Thymus (tissue), 11 donors: Measurements from ENCODE around the gene KIF5A. TPM values are rescaled to one million over a fixed set of nuclear protein-coding genes. Genes with fewer than 3 reads are reported as not detected.
"Not testable (repeated sequence)": the region's sequence is repeated elsewhere in the genome, so short reads cannot be mapped to it uniquely, and the experiment has no call there.

Experiments
- DNase-seq, 9 donors: peaks; one replicate each; pipeline ENCODE4 v3.0.0-alpha.2; 2013; ENCODE audit warnings: low spot score in 9 of 9, low read depth in 6 of 9, missing footprints in 1 of 9
- H3K27ac ChIP-seq, 2 donors: one replicate each; pipeline ENCODE4 v1.5.1; 2013; ENCODE audit warnings: control low read depth in 1 of 2, low read depth in 1 of 2, low read length in 1 of 2, mild to moderate bottlenecking in 1 of 2, moderate library complexity in 1 of 2
- H3K27me3 ChIP-seq, 2 donors: one replicate each; pipeline ENCODE4 v1.5.1; 2013; ENCODE audit warnings: low read length in 1 of 2; ENCODE audit not compliant: control insufficient read depth in 2 of 2, insufficient read depth in 1 of 2
- H3K36me3 ChIP-seq, 2 donors: one replicate each; pipeline ENCODE4 v1.5.1; 2013; ENCODE audit warnings: low read length in 1 of 2, mild to moderate bottlenecking in 1 of 2, moderate library complexity in 1 of 2; ENCODE audit not compliant: control insufficient read depth in 2 of 2, insufficient read depth in 2 of 2
- H3K4me1 ChIP-seq, 2 donors: one replicate each; pipeline ENCODE4 v1.5.1; 2013; ENCODE audit warnings: low read length in 2 of 2; ENCODE audit not compliant: control insufficient read depth in 2 of 2, insufficient read depth in 2 of 2
- H3K4me3 ChIP-seq, 2 donors: one replicate each; pipeline ENCODE4 v1.5.1; 2013; ENCODE audit warnings: low read length in 2 of 2, control low read depth in 1 of 2, mild to moderate bottlenecking in 1 of 2
- H3K9me3 ChIP-seq, 2 donors: one replicate each; pipeline ENCODE4 v1.5.1; 2013; ENCODE audit warnings: low read length in 1 of 2, mild to moderate bottlenecking in 1 of 2; ENCODE audit not compliant: control insufficient read depth in 2 of 2, insufficient read depth in 1 of 2
- WGBS: extraction: QIAGEN DNeasy Blood & Tissue Kit; methylation state at CpG from one replicate; pipeline ENCODE4 v1.1.7; 2013; 5-methylcytosine and 5-hydroxymethylcytosine counted together
- polyA plus RNA-seq: library from polyadenylated mRNA; stranded (reverse); fragments of 200-250 nt; gene quantifications from one replicate; pipeline ENCODE4 v1.2.3, GENCODE V29; 2013
- total RNA-seq: library from RNA; stranded (reverse); fragments of 120-200 nt; gene quantifications from one replicate; pipeline ENCODE4 v1.2.4, GENCODE V29; 2013
- donor health status: healthy.

The KIF5A gene
- total and polyA plus RNA-seq, 2 donors: 0.05 to 0.27 TPM

DNA sequence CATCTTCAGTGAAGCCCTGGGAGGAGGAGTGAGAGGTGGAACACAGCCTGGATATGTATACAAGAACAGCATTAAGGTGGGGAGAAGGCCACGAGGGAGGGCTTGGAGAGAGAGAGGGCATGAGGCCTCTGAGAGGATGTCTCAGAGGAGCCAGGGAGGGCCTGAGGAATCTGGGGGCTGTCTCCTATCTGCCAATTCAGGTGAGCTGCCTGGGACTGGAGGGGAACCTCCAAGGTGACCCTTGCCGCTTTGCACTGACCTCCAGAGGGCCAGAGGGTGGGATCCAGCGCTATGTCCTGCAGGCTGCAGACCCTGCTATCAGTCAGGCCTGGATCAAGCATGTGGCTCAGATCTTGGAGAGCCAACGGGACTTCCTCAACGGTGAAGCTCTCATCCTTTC lies 65.8 kb downstream of the KIF5A start:
- Histone ChIP-seq H3K36me3 (no peaks in the 10 kb centered on the region), H3K4me1 (peaks cover 8 to 27% of the 10 kb centered on the region in 2 donors), H3K4me3 (no peak overlapping the region), H3K9me3 (peaks cover 0 to 4% of the 10 kb centered on the region in 2 donors), H3K27ac (no peak overlapping the region), H3K27me3 (peaks cover 52 to 99% of the 10 kb centered on the region in 2 donors)
- 92% methylated on average over 5 of the region's 5 CpGs for WGBS
- DNase-seq: no peak

DNA sequence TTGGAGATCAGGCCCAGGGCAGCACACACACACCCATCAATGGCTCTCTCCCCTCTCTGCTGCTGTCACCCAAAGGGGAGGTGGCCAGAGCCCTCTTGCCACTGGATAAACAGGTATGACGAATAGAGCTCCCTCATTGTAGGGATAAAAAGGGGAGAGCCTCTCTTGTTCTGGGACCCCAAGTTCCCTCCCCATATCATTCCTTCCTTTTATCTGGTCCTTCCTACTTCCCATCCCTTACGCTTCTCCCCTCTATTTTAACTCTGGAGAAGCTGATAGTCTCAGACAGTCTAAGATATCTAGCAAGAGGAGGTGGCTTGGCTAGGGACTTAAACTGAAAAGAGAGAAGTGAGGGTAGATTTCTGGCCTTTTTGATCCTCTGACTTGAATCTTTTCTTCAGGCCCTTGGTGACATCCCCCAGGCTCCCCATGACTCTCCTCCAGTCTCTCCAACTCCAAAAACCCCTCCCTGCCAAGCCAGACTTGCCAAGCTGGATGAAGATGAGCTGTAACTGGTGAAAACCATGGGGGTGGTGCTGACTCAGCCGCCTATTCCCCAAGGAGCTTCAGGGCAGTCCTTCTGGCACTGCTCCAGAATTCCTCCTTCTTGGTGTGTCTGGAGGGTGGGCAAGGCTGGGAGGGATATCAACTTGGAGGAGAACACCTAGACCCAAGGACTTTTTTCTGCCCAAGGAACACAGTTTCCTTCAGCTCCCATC lies 66.7 kb downstream of the KIF5A start:
- Histone ChIP-seq H3K27ac (no peak overlapping the region), H3K9me3 (peaks cover 0 to 10% of the 10 kb centered on the region in 2 donors), H3K36me3 (no peaks in the 10 kb centered on the region), H3K4me1 (peaks cover under 1 to 29% of the 10 kb centered on the region in 2 donors), H3K4me3 (no peak overlapping the region), H3K27me3 (peaks cover 53 to 99% of the 10 kb centered on the region in 2 donors)
- no peak for DNase-seq
- 91% methylated on average over 3 of the region's 3 CpGs for WGBS

DNA sequence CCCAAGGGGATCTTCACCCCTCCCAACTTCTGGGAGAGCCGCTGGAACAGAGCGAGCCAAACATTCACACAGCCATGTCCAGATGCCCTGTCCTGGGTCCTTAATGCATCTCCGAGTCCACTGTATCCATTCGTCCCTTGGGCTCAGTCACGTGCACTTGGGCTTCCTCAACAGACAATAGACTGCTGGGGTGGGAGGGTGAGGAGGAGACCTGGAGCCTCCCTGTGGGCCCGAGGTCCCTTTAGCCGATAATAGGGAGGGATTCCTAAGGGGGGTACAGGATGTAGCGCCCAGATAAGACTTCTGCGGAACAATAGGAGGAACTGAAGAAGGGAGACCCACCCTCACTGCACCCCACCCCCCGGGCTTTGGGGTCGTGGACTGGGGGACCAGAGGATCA lies 68.1 kb downstream of the KIF5A start:
- peaks cover 0 to 33% of the 10 kb centered on the region in 2 donors for H3K4me1 ChIP-seq
- WGBS: 54% methylated on average over 11 of the region's 11 CpGs
- no peak overlapping the region for H3K27ac ChIP-seq
- H3K36me3 ChIP-seq: no peaks in the 10 kb centered on the region
- H3K27me3 ChIP-seq: peaks cover 56 to 99% of the 10 kb centered on the region in 2 donors
- H3K4me3 ChIP-seq: no peak overlapping the region
- peaks cover 0 to 10% of the 10 kb centered on the region in 2 donors for H3K9me3 ChIP-seq
- DNase-seq: no peak

DNA sequence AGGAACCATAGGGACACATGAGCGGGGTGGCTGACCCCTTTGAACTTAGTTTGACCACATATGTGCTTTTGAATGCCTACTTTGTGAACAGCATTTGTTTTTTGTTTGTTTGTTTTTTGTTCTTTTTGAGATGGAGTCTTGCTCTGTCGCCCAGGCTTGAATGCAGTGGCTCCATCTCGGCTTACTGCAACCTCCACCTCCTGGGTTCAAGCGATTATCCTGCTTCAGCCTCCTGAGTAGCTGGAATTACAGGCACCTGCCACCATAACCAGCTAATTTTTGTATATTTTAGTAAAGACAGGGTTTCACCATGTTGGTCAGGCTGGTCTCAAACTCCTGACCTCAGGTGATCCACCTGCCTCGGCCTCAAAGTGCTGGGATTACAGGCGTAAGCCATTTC lies 68.6 kb downstream of the KIF5A start:
- H3K27ac ChIP-seq, H3K36me3 ChIP-seq, H3K4me3 ChIP-seq, H3K9me3 ChIP-seq, DNase-seq: not testable (repeated sequence)
- Histone ChIP-seq H3K4me1 (peaks cover 0 to 33% of the 10 kb centered on the region in 2 donors), H3K27me3 (peaks cover 60 to 99% of the 10 kb centered on the region in 2 donors)
- WGBS: 97% methylated on average over 6 of the region's 6 CpGs

DNA sequence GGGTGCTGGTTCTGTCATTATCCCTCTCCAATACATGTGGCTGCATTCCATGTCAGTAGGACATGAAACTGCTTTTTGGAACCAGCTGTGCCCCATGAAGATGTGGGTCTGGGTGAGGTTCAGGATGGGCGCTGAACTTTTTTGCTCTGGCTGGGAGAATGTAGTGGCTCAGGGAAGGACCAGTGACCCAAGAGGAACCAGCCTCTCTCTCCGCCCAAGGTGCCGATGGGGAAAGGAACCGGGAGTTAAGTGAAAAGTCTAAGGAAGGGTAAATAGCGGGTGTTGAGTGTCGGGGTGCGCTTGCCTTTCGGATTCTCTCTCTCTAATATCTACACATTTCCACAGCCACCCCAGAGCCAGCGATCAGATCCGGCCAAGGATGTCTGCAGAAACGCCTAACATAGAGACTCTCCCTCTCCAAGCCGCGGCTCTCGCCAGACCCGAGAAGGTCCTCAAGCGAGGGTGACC lies 69.2 kb downstream of the KIF5A start:
- Histone ChIP-seq H3K27ac (no peak overlapping the region), H3K4me1 (peaks cover 0 to 29% of the 10 kb centered on the region in 2 donors), H3K27me3 (peaks cover 62 to 99% of the 10 kb centered on the region in 2 donors), H3K4me3 (no peak overlapping the region), H3K9me3 (peaks cover 0 to 10% of the 10 kb centered on the region in 2 donors), H3K36me3 (no peaks in the 10 kb centered on the region)
- WGBS: 52% methylated on average over 16 of the region's 16 CpGs
- no peak for DNase-seq

DNA sequence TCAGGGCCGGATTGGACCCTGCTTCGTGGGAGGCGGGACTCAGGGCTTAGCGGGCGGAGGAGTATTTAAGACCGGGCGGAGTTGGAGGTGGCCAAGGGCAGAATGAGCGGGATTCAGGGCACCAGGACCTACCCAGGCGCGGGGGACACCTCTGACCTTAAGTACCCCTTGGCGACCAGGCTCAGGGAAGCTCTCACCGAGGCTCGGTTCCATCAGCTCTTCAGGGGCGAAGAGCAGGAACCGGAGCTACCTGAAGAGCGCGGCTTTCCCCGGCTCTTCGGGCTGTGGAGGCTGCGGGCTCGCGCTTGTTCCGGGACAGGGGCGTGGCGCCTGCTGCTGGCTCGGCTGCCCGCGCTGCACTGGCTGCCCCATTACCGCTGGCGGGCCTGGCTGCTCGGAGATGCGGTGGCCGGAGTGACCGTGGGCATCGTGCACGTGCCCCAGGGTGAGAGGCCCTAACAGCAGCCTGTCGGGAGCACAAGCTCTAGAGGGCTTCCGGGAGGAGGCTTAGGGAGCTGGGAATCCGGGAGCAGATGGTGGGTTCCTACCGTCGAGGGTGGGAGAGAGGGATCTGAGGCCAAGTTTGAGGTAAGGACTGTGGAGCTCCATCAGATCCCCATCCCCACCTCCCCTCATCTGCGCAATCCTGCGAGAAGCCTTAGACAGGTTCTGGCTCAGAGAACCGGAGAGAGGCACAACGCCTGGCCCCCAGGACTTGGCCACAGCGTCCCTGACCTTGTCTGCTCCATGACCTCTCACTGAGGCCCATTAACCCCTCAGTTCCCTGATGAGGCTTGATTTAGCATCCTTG lies 69.8 kb downstream of the KIF5A start:
- H3K4me3 ChIP-seq: no peak overlapping the region

DNA sequence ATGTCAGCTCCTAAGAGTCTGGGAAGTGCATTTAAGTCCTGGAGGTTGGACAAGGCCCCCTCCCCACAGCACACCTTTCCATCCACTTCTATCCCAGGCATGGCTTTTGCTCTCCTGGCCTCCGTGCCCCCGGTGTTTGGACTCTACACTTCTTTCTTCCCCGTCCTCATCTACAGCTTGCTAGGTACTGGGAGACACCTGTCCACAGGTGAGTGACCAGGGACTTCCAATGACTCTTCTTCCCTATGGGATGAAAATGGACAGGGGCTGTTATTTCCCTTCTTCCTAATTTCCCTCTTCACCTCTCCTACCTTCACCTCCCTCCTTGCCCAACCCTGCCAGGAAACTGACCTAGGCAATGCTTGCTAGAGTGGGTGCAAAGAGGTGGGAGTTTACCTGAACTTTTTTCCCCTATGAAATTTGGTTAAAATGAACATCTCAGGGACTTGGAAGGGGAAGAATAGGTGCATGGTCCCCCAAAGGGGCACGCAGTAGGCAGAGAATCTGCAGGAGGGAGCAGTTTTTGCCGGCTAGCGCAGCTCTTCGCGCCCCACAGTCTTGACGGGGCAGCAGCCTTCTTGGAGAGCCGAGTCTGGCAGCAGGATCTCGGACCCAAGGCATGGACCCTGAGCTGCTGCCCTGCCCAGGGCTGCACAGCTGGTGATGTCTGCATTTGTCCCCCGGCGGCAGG lies 70.5 kb downstream of the KIF5A start:
- no peak for DNase-seq
- Histone ChIP-seq H3K27ac (no peak overlapping the region), H3K4me1 (peaks cover 0 to 21% of the 10 kb centered on the region in 2 donors), H3K36me3 (no peaks in the 10 kb centered on the region), H3K27me3 (peaks cover 69 to 99% of the 10 kb centered on the region in 2 donors), H3K9me3 (peaks cover 0 to 10% of the 10 kb centered on the region in 2 donors), H3K4me3 (no peak overlapping the region)
- 13% methylated on average over 13 of the region's 13 CpGs for WGBS

More for the DNA sequence above, 69.8 kb downstream of the KIF5A start:
- no peaks in the 10 kb centered on the region for H3K36me3 ChIP-seq
- peaks cover 0 to 23% of the 10 kb centered on the region in 2 donors for H3K4me1 ChIP-seq
- no peak overlapping the region for H3K27ac ChIP-seq
- WGBS: 9% methylated on average over 46 of the region's 46 CpGs
- H3K9me3 ChIP-seq: peaks cover 0 to 10% of the 10 kb centered on the region in 2 donors
- DNase-seq: no peak
- H3K27me3 ChIP-seq: peaks cover 69 to 99% of the 10 kb centered on the region in 2 donors

DNA sequence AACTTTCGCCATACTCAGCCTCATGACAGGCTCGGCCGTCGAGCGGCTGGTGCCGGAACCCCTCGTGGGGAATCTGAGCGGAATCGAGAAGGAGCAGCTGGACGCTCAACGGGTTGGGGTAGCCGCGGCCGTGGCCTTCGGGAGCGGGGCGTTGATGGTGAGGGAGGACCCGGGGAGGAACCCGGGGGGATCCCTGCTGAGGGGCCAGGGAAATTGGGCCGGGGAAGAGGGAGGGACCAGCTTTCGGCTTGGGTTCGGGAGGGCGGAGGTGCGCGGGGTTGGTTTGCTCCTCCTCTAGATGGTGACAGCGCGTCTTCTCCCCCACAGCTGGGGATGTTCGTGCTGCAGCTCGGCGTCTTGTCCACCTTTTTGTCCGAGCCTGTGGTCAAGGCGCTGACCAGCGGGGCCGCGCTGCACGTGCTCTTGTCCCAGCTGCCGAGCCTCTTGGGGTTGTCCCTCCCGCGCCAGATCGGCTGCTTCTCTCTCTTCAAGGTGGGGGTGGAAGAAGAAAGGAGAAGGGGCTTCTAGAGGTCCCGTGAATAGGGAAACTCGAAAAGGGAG lies 71.2 kb downstream of the KIF5A start:
- 2% methylated on average over 42 of the region's 42 CpGs for WGBS
- Histone ChIP-seq H3K4me3 (peak overlapping the region in 1 of 2 donors; percentile 8), H3K27me3 (peaks cover 73 to 99% of the 10 kb centered on the region in 2 donors), H3K36me3 (no peaks in the 10 kb centered on the region), H3K4me1 (peaks cover 0 to 21% of the 10 kb centered on the region in 2 donors), H3K27ac (no peak overlapping the region), H3K9me3 (peaks cover 0 to 10% of the 10 kb centered on the region in 2 donors)
- DNase-seq: no peak
